ENCODE results near the gene NR2C2.

The NR2C2 gene

DNA sequence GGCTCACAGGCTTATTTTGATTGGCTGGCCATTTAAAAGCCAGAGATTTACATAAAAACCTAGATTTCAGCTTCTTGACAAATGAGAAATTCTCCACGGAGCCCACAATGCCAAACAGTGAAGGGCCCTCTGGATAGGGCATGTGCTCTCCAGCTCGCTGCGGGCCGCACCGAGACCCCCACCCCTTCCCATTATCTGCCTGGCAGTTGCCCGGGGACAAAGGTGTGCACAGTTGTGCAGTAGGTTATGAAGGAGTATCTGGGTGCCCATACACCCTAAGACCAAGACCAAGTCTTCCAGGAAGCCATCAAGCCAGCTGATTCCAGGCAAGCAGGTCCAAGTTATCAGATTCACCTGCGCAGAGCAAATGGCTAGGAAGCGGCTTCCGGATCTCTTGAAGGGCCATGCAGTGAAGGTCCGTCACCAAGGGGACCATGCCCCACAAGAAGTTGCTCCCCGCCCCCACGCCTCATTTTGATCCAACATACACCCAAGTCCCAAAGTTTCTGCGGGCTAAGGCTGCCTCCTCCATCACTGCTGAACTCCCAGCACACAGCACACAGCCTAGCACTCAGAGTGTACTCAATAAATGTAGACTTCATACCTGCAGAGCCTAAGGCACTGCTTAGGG, 116.4 kb downstream of the NR2C2 start:
- peaks cover 5% of the 10 kb centered on the region for H3K79me1 ChIP-seq (ENCODE audit: low read length)
- H4K91ac ChIP-seq (ENCODE audit: low read depth, low read length), result no peak overlapping the region
- H3K18ac ChIP-seq (ENCODE audit: low read length), result no peak overlapping the region
- H3K4me2 ChIP-seq (ENCODE audit: low read length), result peak overlapping the region; percentile 90
- no peak overlapping the region for H3K14ac ChIP-seq (ENCODE audit: low read length)
- H4K12ac ChIP-seq (ENCODE audit: low read depth, low read length), result no peak overlapping the region
- peaks cover 3 to 5% of the 10 kb centered on the region in 2 experiments for H3K36me3 ChIP-seq (ENCODE audit: control insufficient read depth in 1 of 2, insufficient read depth in 2 of 2, low read length in 2 of 2)
- no peak overlapping the region for H2BK5ac ChIP-seq (ENCODE audit: low read depth, low read length, poor library complexity)
- DNase-seq, result no peak
- H4K8ac ChIP-seq (ENCODE audit: low read depth, low read length), result no peak overlapping the region
- H3K27me3 ChIP-seq (ENCODE audit: insufficient read depth, low read length), result no peaks in the 10 kb centered on the region
- H2BK12ac ChIP-seq (ENCODE audit: low read length), result no peak overlapping the region
- no peak overlapping the region for H2AFZ ChIP-seq (ENCODE audit: insufficient read depth, low read length, poor library complexity)
- H3K4ac ChIP-seq (ENCODE audit: low read depth, low read length), result peak overlapping the region; percentile 19
- H2AK5ac ChIP-seq (ENCODE audit: low read length), result no peak overlapping the region
- H3K4me1 ChIP-seq (ENCODE audit: control insufficient read depth in 1 of 2, insufficient read depth in 2 of 2, low read length in 2 of 2), result peaks cover 7 to 10% of the 10 kb centered on the region in 2 experiments
- H3K9ac ChIP-seq (ENCODE audit: low read length), result peak overlapping the region; percentile 5
- peaks cover 10% of the 10 kb centered on the region for H3K79me2 ChIP-seq (ENCODE audit: control insufficient read depth, insufficient read depth, low read length, poor library complexity)
- H2BK120ac ChIP-seq (ENCODE audit: insufficient read depth, low read length, poor library complexity), result no peak overlapping the region
- no peak overlapping the region for H3K23ac ChIP-seq (ENCODE audit: low read length)
- peak overlapping the region; percentile 88 for H3K4me3 ChIP-seq (ENCODE audit: low read depth, low read length)
- H3K9me3 ChIP-seq (ENCODE audit: insufficient read depth, low read depth, low read length), result peaks cover 3% of the 10 kb centered on the region
- H3K27ac ChIP-seq (ENCODE audit: low read depth, low read length), result no peak overlapping the region
- no CpG with 5 or more reads among the region's 13 CpGs for WGBS (ENCODE audit: extremely low coverage, insufficient coverage, insufficient read length)

- H2AFZ ChIP-seq (ENCODE audit: insufficient read depth, low read length, poor library complexity), result peak overlapping the region; percentile 41
- H2AK5ac ChIP-seq (ENCODE audit: low read length), result no peak overlapping the region
- WGBS (ENCODE audit: extremely low coverage, insufficient coverage, insufficient read length), result no CpG with 5 or more reads among the region's 25 CpGs
- H3K9me3 ChIP-seq (ENCODE audit: insufficient read depth, low read depth, low read length), result peaks cover 3% of the 10 kb centered on the region
- H3K27ac ChIP-seq (ENCODE audit: low read depth, low read length), result no peak overlapping the region
- peak overlapping the region; percentile 9 for H2BK120ac ChIP-seq (ENCODE audit: insufficient read depth, low read length, poor library complexity)
- no peak overlapping the region for H3K23ac ChIP-seq (ENCODE audit: low read length)
- peaks cover 5% of the 10 kb centered on the region for H3K79me1 ChIP-seq (ENCODE audit: low read length)
- H3K27me3 ChIP-seq (ENCODE audit: insufficient read depth, low read length), result no peaks in the 10 kb centered on the region
- H2BK12ac ChIP-seq (ENCODE audit: low read length), result no peak overlapping the region
- H3K4me1 ChIP-seq (ENCODE audit: control insufficient read depth in 1 of 2, insufficient read depth in 2 of 2, low read length in 2 of 2), result peaks cover 7 to 10% of the 10 kb centered on the region in 2 experiments
- DNase-seq, result peak in 1 of 2 donors; percentile 27
- H3K4me3 ChIP-seq (ENCODE audit: low read depth, low read length), result peak overlapping the region; percentile 88
- peak overlapping the region; percentile 43 for H4K12ac ChIP-seq (ENCODE audit: low read depth, low read length)
- no peaks in the 10 kb centered on the region for H3K36me3 ChIP-seq (ENCODE audit: control insufficient read depth in 1 of 2, insufficient read depth in 2 of 2, low read length in 2 of 2)
- H2BK5ac ChIP-seq (ENCODE audit: low read depth, low read length, poor library complexity), result peak overlapping the region; percentile 5
- peak overlapping the region; percentile 80 for H3K9ac ChIP-seq (ENCODE audit: low read length)
- H3K14ac ChIP-seq (ENCODE audit: low read length), result peak overlapping the region; percentile 67
- H3K4me2 ChIP-seq (ENCODE audit: low read length), result peak overlapping the region; percentile 90
- H3K79me2 ChIP-seq (ENCODE audit: control insufficient read depth, insufficient read depth, low read length, poor library complexity), result peaks cover 10% of the 10 kb centered on the region
- H4K8ac ChIP-seq (ENCODE audit: low read depth, low read length), result peak overlapping the region; percentile 73
- H3K18ac ChIP-seq (ENCODE audit: low read length), result peak overlapping the region; percentile 11
- H3K4ac ChIP-seq (ENCODE audit: low read depth, low read length), result peak overlapping the region; percentile 25
- H4K91ac ChIP-seq (ENCODE audit: low read depth, low read length), result peak overlapping the region; percentile 57
Observed at GRCh38 chr3:15064299-15064834, 117.0 kb downstream of the NR2C2 start.

DNA sequence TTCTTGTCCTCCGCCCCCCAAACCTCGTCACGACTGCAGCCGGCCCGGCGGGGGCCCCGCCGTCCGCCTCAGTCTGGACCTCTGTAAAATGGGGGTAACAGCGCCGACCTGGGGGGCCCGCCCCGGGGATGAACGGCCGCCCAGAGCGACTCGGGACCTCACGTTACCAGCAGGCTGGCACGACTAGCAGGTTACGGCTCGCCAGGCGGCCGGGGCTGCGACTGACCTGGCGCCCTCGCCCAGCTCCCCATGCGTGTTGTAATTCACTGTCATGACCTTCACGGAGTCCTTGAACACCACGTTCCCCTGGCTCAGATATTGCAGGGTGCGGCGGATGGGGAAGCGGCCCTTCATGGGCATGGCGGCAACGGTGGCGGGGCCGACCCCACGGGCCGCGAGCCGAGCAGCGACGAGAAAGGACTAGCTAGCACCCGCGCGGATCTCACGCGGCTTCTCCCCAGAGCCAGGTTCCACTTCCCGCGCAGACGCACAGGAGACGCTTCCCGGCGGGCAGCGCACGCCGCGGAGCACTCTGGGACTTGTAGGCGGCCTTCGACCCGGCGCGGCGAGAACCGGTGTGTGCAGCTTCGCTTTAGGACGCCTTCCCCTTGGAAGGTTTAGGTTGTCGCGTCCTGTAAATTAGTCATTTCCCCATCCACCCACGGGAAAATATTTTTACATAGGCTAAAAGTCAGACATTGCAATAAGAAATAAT, 117.6 kb downstream of the NR2C2 start, which contains the start of gene MRPS25:
MRPS25 (minus strand) TSS at position 481 of the 715 bp plus-strand sequence; CDS start at position 360, 121 bp downstream.
- Histone ChIP-seq H2BK5ac (ENCODE audit: low read depth, low read length, poor library complexity) (peak within 1 kb of the TSS; percentile 5), H3K4me2 (ENCODE audit: low read length) (peak within 1 kb of the TSS; percentile 90), H2BK12ac (ENCODE audit: low read length) (no peak within 1 kb of the TSS), H3K14ac (ENCODE audit: low read length) (peak within 1 kb of the TSS; percentile 67), H2AK5ac (ENCODE audit: low read length) (peak within 1 kb of the TSS; percentile 1), H4K91ac (ENCODE audit: low read depth, low read length) (peak within 1 kb of the TSS; percentile 57), H3K23ac (ENCODE audit: low read length) (no peak within 1 kb of the TSS), H3K4ac (ENCODE audit: low read depth, low read length) (peak within 1 kb of the TSS; percentile 25), H3K79me2 (ENCODE audit: control insufficient read depth, insufficient read depth, low read length, poor library complexity) (peaks cover 10% of the 10 kb centered on the region), H3K27me3 (ENCODE audit: insufficient read depth, low read length) (no peaks in the 10 kb centered on the region), H4K12ac (ENCODE audit: low read depth, low read length) (peak within 1 kb of the TSS; percentile 43), H3K18ac (ENCODE audit: low read length) (peak within 1 kb of the TSS; percentile 24), H4K8ac (ENCODE audit: low read depth, low read length) (peak within 1 kb of the TSS; percentile 78), H2AFZ (ENCODE audit: insufficient read depth, low read length, poor library complexity) (peak within 1 kb of the TSS; percentile 85), H2BK120ac (ENCODE audit: insufficient read depth, low read length, poor library complexity) (peak within 1 kb of the TSS; percentile 9), H3K4me1 (ENCODE audit: control insufficient read depth in 1 of 2, insufficient read depth in 2 of 2, low read length in 2 of 2) (peaks cover 7 to 10% of the 10 kb centered on the region in 2 experiments), H3K9ac (ENCODE audit: low read length) (peak within 1 kb of the TSS; percentile 80), H3K4me3 (ENCODE audit: low read depth, low read length) (peak within 1 kb of the TSS; percentile 88), H3K9me3 (ENCODE audit: insufficient read depth, low read depth, low read length) (peaks cover 3% of the 10 kb centered on the region), H3K79me1 (ENCODE audit: low read length) (peaks cover 5% of the 10 kb centered on the region), H3K36me3 (ENCODE audit: control insufficient read depth in 1 of 2, insufficient read depth in 2 of 2, low read length in 2 of 2) (peaks cover 0 to 2% of the 10 kb centered on the region in 2 experiments), H3K27ac (ENCODE audit: low read depth, low read length) (no peak within 1 kb of the TSS)
- DNase-seq, result peak; percentile 97
- WGBS (ENCODE audit: extremely low coverage, insufficient coverage, insufficient read length), result no CpG with 5 or more reads among the region's 69 CpGs

- no peak overlapping the region for H3K23ac ChIP-seq (ENCODE audit: low read length)
Observed at GRCh38 chr3:15065550-15066007, 118.2 kb downstream of the NR2C2 start.

More at GRCh38 chr3:15065550-15066007, 118.2 kb downstream of the NR2C2 start:
- peaks cover 3% of the 10 kb centered on the region for H3K9me3 ChIP-seq (ENCODE audit: insufficient read depth, low read depth, low read length)
- H4K8ac ChIP-seq (ENCODE audit: low read depth, low read length), result peak overlapping the region; percentile 78
- DNase-seq, result no peak
- WGBS (ENCODE audit: extremely low coverage, insufficient coverage, insufficient read length), result no CpG with 5 or more reads among the region's 16 CpGs
- H4K91ac ChIP-seq (ENCODE audit: low read depth, low read length), result no peak overlapping the region
- no peak overlapping the region for H3K14ac ChIP-seq (ENCODE audit: low read length)
- H3K4ac ChIP-seq (ENCODE audit: low read depth, low read length), result no peak overlapping the region
- H2BK5ac ChIP-seq (ENCODE audit: low read depth, low read length, poor library complexity), result no peak overlapping the region
- no peak overlapping the region for H3K9ac ChIP-seq (ENCODE audit: low read length)
- no peaks in the 10 kb centered on the region for H3K27me3 ChIP-seq (ENCODE audit: insufficient read depth, low read length)
- H2AK5ac ChIP-seq (ENCODE audit: low read length), result no peak overlapping the region
- no peak overlapping the region for H4K12ac ChIP-seq (ENCODE audit: low read depth, low read length)
- H3K4me3 ChIP-seq (ENCODE audit: low read depth, low read length), result no peak overlapping the region
- no peak overlapping the region for H2BK120ac ChIP-seq (ENCODE audit: insufficient read depth, low read length, poor library complexity)
- H2AFZ ChIP-seq (ENCODE audit: insufficient read depth, low read length, poor library complexity), result peak overlapping the region; percentile 85
- peaks cover 7 to 10% of the 10 kb centered on the region in 2 experiments for H3K4me1 ChIP-seq (ENCODE audit: control insufficient read depth in 1 of 2, insufficient read depth in 2 of 2, low read length in 2 of 2)
- peaks cover 5% of the 10 kb centered on the region for H3K79me1 ChIP-seq (ENCODE audit: low read length)
- peaks cover 10% of the 10 kb centered on the region for H3K79me2 ChIP-seq (ENCODE audit: control insufficient read depth, insufficient read depth, low read length, poor library complexity)
- no peak overlapping the region for H3K18ac ChIP-seq (ENCODE audit: low read length)
- H3K36me3 ChIP-seq (ENCODE audit: control insufficient read depth in 1 of 2, insufficient read depth in 2 of 2, low read length in 2 of 2), result peaks cover 0 to 4% of the 10 kb centered on the region in 2 experiments
- peak overlapping the region; percentile 90 for H3K4me2 ChIP-seq (ENCODE audit: low read length)
- no peak overlapping the region for H3K27ac ChIP-seq (ENCODE audit: low read depth, low read length)
- no peak overlapping the region for H2BK12ac ChIP-seq (ENCODE audit: low read length)

Data from trophoblast cell (in vitro differentiated cells and primary cell).